ENCODE measurements around the gene PTPRT.

The PTPRT gene

DNA sequence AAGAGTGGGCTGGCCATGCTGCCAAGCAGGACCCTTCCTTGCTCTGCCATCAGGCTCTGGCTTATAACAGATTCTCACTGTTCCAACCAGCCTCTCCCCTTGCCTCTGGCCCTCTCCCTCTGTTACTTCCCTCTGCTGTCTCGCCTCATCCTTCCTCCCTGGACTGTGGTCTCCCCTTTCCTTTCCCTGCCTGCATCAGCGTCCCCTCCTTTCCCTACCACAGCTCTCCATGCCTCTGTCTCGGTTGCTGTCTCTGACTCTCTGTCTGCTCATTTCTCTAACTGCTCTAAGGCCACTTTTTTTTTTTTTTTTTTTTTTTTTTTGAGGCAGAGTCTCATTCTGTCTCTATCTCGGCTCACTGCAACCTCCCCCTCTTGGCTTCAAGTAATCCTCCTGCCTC lies 173.4 kb downstream of the PTPRT start:
- DNase-seq, result no peak

DNA sequence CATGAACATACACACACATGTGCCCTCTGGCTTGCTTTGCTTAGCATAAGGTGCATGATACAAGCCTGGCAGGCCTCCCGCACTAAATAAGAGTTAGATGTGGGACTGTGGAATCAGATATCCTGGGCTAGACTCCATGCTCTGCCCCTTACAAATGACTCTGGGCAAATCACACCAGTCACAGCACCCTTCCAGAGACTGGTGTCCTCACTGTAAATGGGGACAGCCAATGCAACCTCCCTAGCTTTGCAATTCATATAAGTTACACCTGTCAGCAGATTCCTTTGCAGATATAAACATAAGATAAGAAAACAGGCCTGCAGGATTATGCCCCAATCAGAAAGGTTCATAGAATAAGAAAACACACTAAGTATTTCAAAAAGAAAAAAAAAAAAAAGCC lies 174.1 kb downstream of the PTPRT start:
- DNase-seq, result no peak

DNA sequence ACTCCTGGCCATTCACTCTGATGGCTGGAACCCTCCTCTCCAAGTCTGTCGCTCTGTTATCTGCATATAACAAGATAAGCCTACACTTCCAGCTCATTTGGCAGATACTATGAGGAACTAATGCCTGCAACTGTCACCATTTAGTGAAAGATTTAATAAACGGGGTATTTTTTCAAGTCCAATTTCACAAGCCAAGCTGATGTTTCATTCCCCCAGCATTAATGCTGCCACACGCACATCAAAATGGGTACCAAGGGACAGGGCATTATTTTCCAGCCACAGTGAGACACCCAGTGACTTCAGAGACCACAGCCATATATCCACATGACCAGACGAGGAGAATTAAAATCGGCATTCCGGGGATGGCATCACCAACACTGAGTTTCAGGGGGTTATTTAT lies 175.5 kb downstream of the PTPRT start:
- DNase-seq, result no peak

DNA sequence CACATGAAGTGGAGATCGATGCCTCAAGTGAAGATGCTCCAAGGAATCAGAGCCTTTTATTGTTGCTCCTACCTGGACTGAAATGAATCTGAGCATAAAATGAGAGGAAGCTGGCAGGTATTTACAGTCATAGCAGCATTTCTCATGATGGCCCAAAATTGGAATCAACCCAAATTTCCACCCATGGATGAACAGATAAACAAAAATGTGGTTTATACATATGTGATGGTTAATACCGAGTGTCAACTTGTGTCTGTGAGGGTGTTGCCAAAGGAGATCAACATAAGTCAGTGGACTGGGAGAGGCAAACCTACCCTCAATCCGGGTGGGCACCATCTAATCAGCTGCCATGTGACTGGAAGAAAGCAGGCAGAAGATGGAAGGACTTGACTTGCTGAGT lies 178.2 kb downstream of the PTPRT start:
- DNase-seq, result no peak

GRCh38 chr20:43009532-43009931 lies 180.2 kb downstream of the PTPRT start:
- no peak for DNase-seq

- no peak for DNase-seq
These were observed 182.2 kb downstream of the PTPRT start for GRCh38 chr20:43007525-43007924.

DNA sequence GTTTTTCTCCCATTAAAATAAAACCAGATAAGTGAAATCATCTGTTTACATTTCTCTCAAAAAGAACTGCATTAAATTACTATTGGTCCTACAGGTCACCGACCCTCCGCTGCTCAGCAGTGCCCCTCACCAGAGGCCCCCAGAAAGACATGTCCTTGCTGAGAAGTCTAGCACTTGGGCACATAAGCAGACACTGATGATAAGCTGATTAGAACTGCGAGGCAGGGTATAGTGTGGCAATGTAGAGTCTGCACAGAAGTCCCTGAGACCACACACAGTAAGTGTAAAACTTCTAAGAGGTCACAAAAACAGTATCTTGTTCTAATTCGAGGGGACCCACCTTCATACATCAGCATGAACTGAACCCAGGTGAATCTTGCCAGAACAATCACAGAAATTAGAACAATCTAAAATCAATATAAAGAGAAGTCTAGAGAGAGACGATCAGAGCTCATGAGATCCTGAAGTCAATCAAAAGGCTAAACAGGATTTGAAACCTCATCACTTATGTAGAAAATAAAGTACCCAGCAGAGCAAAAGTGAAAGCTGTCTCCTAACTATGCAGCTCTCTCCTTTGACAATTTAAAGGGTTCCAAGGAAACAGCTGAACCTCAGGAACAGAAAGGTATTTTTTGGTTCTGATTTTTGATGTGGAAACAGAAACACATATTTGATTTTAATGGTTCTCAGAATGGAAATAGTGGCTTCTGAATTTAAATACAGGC lies 182.9 kb downstream of the PTPRT start:
- DNase-seq, result no peak

GRCh38 chr20:43003318-43003944 lies 186.3 kb downstream of the PTPRT start:
- no peak for DNase-seq

DNA sequence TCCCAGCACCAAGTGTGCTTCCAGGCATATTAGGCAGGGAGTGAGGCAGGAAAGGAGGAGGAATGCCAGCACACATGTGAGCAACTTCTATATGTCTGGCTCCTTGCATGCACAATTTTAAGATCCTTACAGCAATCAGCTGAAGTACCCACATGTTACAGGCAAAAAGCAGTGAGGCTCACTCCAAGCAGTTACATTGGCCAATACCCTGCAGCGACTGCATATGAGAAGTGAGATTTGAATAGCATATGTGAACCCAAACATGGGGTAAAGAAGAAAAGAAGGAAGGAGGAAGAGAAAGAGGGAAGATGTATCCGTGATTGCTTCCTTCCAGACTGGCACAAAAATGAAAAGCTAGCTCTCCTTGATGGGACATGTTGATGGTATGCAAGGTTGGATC lies 193.6 kb downstream of the PTPRT start:
- no peak for DNase-seq

DNA sequence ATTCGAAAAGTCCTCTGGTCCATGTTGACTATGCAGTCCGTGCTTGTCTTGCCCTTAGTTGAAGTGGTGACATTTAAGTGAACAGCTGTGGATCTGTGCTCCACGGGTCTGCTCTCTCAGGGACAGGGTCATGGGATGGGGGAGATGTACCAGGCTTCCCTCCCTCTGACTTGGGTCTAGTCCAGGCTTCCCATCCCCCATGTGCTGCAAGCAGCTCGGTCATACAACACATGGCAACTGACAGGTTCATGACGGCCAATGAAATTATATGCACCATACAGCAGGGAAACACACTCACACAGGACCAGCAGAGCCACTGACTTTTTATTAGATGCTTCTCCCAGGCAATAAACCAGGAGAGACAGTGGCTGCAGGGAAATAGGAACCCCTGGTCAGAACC lies 201.4 kb downstream of the PTPRT start:
- no peak for DNase-seq

GRCh38 chr20:42987376-42988114 lies 202.2 kb downstream of the PTPRT start:
- no peak for DNase-seq

DNA sequence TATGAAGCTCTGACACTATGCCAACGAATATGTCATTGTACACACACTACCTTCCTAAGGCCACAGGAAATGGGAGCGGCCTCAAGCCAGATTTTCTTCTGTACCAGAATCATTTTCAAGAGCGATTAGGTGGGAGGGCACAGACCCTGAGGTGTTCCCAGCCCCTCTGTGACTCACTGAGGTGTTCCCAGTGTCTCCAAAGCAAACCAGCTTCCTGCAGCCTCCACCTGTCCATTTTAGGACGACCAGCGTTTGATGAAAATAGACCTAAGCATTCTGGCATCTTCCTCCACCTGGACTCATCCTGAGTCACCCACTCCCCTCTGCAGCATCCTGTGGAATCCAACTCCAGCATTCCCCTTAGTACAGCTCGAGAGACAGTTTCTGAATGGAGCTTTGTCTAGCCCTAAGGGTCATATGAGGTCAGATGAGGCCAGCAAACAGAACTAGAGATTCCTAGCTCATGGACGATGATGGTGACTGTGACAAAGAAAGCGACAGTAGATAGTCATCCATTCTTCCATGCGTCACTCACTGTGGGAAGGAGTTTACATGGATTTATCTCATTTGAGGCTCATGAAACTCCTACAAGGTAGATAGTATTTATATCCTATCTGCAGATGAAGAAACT lies 203.4 kb downstream of the PTPRT start:
- DNase-seq, result no peak

DNA sequence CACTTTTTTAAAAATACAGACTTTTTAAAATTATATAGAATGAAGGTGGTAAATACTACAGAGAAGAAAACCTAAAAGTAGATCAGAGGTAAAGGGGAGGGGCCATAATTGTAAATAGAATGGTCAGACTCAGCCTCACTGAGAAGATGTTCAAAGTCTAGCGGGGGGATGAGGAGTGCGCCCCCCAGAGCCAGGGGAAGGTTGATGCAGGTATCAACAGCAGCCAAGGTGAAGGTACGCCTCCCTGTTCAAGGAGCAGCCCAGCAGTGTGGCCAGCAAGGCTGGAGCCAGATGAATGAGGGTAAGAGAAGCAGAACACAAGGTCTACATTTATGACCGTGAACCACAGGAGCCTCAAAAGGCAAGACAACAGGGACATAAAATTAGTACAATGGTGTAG lies 204.1 kb downstream of the PTPRT start:
- no peak for DNase-seq

GRCh38 chr20:42982218-42982617 lies 207.5 kb downstream of the PTPRT start:
- DNase-seq, result no peak

- no peak for DNase-seq
These were observed 208.5 kb downstream of the PTPRT start for GRCh38 chr20:42981253-42981652.

- no peak for DNase-seq
These were observed 210.0 kb downstream of the PTPRT start for GRCh38 chr20:42979720-42980119.

- no peak for DNase-seq
These were observed 211.3 kb downstream of the PTPRT start for GRCh38 chr20:42978184-42978974.

DNA sequence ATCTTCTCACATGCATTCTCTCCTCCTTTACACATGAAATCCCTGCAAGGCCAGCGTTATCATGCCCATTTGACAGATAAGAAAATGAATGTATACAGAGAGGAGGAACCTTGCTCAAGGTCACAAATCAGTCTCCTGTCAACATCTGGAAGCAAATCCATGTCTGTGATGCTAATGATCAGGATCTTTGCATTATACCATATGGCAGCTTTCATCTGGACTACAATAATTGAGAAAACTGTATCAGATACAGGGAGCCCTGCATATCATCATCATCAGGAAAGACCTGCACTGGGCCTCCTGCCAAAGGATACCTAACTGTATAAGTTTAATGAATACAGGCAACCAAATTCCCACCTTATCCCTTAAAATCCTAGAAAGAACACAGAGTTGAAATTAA lies 213.7 kb downstream of the PTPRT start:
- DNase-seq, result no peak

DNA sequence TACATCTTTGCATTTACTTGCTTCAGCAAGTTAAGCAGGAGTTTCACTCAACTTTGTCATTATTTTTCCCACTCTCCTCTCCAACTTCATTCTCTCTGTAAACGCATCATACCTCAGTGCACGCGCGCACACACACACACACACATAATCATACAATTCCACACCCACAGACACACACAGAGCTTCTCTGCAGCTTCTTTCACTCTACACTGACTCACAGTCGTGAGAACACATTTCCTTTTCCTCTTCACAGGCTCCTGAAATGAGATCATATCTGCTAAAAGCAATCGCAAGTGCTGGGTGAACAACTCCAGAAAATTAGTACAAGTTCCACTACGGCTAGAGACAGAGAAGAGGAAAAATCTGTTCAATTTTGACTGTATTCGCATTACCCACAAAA lies 215.4 kb downstream of the PTPRT start:
- no peak for DNase-seq

DNA sequence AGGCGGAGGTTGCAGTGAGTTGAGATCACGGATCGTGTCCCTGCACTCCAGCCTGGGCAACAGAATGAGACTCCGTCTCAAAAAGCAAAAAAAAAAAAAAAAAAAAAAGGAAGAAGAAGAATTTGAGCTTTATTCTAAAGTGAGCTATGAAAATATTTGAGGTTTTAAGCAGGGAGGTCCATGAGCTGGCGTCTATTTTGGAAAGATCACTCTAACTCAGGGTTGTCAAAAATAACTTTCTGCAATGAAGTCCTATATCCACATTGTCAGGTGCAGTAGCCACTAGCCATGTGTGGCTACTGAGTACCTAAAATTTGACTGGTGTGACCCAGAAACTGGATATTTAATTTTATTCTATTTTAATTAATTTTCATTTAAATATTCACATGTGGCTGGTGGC lies 217.1 kb downstream of the PTPRT start:
- no peak for DNase-seq

DNA sequence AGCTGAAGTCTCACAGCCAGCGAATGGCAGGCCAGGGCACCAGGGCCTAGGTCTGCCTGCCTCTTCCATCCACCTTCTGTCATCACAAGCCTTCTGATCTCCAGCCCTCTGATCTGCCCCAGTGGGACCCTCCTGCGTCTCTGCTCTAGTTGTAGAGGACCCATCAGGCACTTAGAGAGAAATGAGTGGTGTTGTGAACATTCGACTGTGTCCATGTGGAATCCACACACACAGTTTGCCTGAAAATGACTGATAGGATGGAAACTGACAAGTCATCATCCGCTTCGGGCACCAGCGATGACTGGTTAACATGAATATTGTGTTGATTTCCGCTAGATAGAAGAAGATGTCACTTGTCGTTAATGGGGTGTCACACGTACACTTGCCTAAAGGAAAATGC lies 221.0 kb downstream of the PTPRT start:
- no peak for DNase-seq

GRCh38 chr20:42963796-42964195 lies 225.9 kb downstream of the PTPRT start:
- DNase-seq, result no peak

DNA sequence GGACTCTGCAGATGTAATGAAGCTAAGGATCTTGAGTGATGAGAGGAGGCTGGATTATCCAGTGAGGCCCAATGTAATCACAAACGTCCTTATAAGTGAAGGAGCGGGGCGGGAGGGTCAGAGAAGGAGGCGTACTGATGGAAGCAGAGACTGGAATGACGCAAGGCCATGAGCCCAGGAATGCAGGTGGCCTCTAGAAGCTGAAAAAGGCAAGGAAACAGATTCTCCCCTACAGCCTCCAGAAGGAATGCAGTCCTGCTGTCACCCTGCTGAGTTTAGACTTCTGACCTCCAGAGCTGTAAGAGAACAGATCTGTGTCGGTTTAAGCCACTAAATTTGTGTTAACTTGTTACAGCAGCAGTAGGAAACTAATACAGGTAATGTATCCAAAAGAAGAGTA lies 227.9 kb downstream of the PTPRT start:
- no peak for DNase-seq

Measured in OCI-M1 (cell line).